ENCODE measurements around the gene NDUFAF8. TPM values are rescaled to one million over a fixed set of nuclear protein-coding genes. Genes with fewer than 3 reads are reported as not detected.

The NDUFAF8 gene
- total RNA-seq, 1 experiment from 2014 or later: 129 TPM

DNA sequence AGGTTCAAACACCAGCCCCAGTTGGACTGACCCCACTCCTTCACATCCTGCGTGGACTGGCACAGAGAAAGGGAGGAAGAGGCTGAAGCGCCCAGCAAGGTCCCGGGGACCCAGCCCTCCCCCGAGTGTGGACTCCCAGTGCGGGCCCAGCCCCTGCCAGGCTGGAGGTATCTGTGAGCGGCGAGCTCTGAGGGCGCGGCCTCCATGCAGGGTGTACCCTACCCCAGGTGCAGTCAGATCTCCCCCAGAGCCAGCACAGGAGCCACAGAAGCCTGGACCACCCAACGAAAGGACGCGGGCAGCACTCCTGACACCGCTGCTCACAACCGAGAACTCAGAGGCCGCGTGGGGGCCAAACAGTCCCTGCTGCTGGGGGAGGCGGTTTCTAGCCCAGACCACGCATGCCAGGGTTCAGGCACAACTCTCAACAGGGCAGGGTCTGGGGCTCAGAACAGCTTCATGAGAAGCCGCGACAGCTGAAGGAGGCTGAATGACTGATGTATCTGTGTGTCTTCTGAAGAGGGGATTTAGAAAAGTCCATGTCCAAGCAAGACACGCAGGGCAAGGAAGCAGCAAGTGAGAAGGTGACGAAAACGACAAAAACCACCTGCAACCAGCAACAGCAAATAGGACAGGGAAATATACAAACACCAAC is 47.5 kb downstream of the NDUFAF8 start:
- peak; percentile 93 to 98 for DNase-seq
- Histone ChIP-seq H3K27me3 (no peaks in the 10 kb centered on the region), H3K36me3 (peaks cover 7% of the 10 kb centered on the region; the same call in 1 of the 2 replicates), H3K27ac (peak overlapping the region; percentile 78), H3K9me3 (replicated peaks) (no peaks in the 10 kb centered on the region), H3K4me1 (peaks cover 30% of the 10 kb centered on the region), H3K4me3 (peak overlapping the region; percentile 25)

DNA sequence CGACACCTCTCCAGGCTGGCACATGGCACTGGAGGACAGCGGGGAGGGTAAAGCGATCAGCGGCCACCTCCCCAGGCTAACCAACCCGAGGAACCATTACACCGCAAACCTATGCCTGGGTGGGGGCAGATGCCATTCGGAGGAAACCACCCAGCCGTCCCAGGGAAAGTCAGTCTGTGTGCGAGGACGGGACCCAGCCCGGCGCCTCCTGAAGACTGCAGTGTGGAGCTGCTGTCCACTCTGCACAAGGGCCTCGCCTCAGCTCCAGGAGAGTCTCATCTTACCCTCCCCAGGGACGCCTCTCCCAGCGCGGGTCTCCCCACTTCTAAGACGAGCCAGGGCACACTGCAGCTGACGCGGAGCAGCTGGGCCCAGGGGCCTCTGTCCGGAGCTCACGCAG is 48.0 kb downstream of the NDUFAF8 start:
- Histone ChIP-seq H3K4me1 (peaks cover 30% of the 10 kb centered on the region), H3K4me3 (peak overlapping the region; percentile 25), H3K27me3 (no peaks in the 10 kb centered on the region), H3K9me3 (replicated peaks) (no peaks in the 10 kb centered on the region), H3K27ac (peak overlapping the region; percentile 78), H3K36me3 (peaks cover 3% of the 10 kb centered on the region; the same call in 1 of the 2 replicates)
- DNase-seq: peak; percentile 99

DNA sequence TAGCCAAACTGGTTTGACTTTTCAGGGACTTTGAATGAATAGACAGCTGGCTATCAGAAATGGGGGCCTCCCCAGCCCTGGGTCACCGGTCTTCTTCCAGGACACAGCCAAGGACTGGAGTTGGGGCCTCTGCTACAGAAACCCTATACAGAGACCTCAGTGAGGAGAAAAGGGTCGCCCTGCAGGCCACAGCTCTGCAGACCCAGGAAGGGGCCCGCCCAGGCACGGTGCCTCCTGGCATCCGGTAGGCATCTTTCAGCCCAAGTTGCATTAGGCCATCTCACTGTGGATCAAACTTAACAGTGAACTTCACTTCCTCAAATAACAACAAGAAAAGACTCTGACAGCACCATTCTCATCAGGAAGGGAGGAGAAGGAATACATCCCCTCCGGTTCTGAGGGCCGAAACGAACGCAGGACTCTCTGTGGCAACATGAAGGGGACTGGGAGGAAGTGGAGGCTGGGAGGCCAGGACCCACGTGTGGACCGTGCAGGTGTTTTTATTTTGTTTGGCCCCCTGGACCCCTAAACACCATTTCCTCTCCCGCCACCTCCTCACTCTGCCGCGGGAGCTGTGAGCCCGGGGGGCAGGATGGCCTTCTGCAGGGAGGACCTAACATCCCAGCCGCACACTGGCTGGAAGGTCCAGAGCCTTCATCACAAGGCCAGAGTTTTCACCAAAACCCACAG is 48.8 kb downstream of the NDUFAF8 start:
- H3K4me1 ChIP-seq: peaks cover 33% of the 10 kb centered on the region
- no peaks in the 10 kb centered on the region for H3K9me3 ChIP-seq (replicated peaks)
- 0 out of 2 replicates have a peak, but pooled peaks cover 3% of the 10 kb centered on the region for H3K36me3 ChIP-seq
- DNase-seq: peak in 1 of 2 experiments; percentile 53
- no peaks in the 10 kb centered on the region for H3K27me3 ChIP-seq
- H3K4me3 ChIP-seq: peak overlapping the region; percentile 25
- peak overlapping the region; percentile 78 for H3K27ac ChIP-seq

DNA sequence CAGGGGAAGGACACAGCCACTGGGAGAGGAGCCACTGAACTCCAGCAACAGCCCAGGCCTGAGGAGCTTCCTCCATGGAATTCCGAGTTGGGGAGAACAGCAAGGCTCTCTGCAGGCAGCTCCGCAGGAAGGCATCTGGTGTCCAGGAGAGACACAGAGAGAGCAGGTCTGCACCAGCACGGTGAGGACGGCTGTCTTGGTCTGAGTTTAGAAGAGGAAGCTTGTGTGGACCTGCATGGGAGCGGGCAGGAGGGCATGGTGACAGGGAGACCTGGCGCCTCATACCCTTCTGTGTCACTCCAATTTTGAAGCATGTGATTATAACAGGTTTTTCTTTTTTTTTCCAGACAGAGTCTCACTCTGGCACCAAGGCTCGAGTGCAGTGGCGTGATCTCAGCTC is 49.6 kb downstream of the NDUFAF8 start:
- Histone ChIP-seq H3K27ac (no peak overlapping the region), H3K27me3 (no peaks in the 10 kb centered on the region), H3K36me3 (0 out of 2 replicates have a peak, but pooled peaks cover 3% of the 10 kb centered on the region), H3K4me3 (no peak overlapping the region), H3K4me1 (peaks cover 33% of the 10 kb centered on the region), H3K9me3 (replicated peaks) (no peaks in the 10 kb centered on the region)
- DNase-seq: peak in 1 of 2 experiments; percentile 30

DNA sequence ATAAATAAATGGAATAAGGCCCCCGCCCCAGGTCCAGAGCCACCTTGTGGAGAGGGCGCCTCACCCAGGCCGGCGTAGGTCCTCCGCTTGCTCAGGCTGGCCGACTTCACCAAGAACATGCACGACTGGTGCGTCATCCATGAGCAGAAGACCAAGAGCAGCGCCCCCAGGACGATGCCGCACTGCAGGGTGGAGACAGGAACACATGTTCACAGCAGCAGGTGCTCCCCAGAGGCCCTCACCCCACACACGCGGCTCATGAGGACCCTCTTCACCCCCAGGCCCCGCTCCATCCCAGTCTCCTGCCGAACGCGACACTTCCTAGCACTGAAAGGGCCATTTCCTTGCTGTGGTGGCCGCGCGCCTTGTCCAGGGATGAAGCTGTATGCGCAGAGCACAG is 50.5 kb downstream of the NDUFAF8 start:
- Histone ChIP-seq H3K4me1 (peaks cover 33% of the 10 kb centered on the region), H3K36me3 (0 out of 2 replicates have a peak, but pooled peaks cover 3% of the 10 kb centered on the region), H3K9me3 (replicated peaks) (no peaks in the 10 kb centered on the region), H3K4me3 (no peak overlapping the region), H3K27ac (no peak overlapping the region), H3K27me3 (no peaks in the 10 kb centered on the region)
- DNase-seq: no peak

DNA sequence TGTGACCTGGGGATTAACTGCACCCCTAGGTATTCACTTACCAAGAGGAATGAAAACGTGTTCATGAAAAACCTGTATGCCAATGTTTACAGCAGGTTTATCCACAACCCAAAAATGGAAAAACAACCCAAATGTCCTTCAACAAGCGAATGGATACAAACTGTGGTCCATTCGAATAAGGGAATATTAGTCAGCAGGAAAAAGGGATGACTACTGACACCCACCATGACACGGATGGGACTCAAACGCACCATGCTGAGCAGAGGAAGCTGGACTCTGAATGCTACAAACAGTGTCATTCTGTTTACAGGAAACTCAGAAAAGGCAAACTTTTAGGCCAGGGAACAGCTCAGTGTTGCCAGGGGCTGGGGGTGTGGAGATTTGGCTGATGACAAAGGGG is 51.1 kb downstream of the NDUFAF8 start:
- H3K4me1 ChIP-seq: peaks cover 33% of the 10 kb centered on the region
- H3K27me3 ChIP-seq: no peaks in the 10 kb centered on the region
- H3K4me3 ChIP-seq: no peak overlapping the region
- H3K27ac ChIP-seq: no peak overlapping the region
- DNase-seq: no peak
- H3K36me3 ChIP-seq: no peaks in the 10 kb centered on the region
- H3K9me3 ChIP-seq (replicated peaks): no peaks in the 10 kb centered on the region

Other genes starting within 250 kb of the NDUFAF8 start
- gene CHMP6, start 247.5 kb upstream of the NDUFAF8 start, total RNA-seq (2014; rRNA removed; shearing (Covaris generic)): 23.5 and 27.6 TPM in 2 replicates
- gene BAIAP2, start 204.2 kb upstream of the NDUFAF8 start, total RNA-seq (2014; rRNA removed; shearing (Covaris generic)): 22.1 and 26.0 TPM in 2 replicates
- 0.43 and 0.61 TPM in 2 replicates for gene PVALEF, start 73.8 kb upstream of the NDUFAF8 start, total RNA-seq (2014; rRNA removed; shearing (Covaris generic))
- gene AATK, start 73.1 kb upstream of the NDUFAF8 start, total RNA-seq (2014; rRNA removed; shearing (Covaris generic)): 24.0 and 24.2 TPM in 2 replicates
- gene CEP131, start 16.4 kb upstream of the NDUFAF8 start, total RNA-seq (2014; rRNA removed; shearing (Covaris generic)): 31.5 and 33.0 TPM in 2 replicates
- 21.5 and 29.3 TPM in 2 replicates for gene TEPSIN, start 263 bp upstream of the NDUFAF8 start, total RNA-seq (2014; rRNA removed; shearing (Covaris generic))
- 97.0 and 99.8 TPM in 2 replicates for gene SLC38A10, start 56.0 kb downstream of the NDUFAF8 start, total RNA-seq (2014; rRNA removed; shearing (Covaris generic))
- gene BAHCC1, start 156.1 kb downstream of the NDUFAF8 start, total RNA-seq (2014; rRNA removed; shearing (Covaris generic)): 17.4 and 20.0 TPM in 2 replicates

All from SJCRH30 (cell line).